Cortex of kidney (tissue), 1 donor: ENCODE measurements around the gene STS.

Experiments
- DNase-seq: peaks from one replicate; lab custom pipeline; 2025; lab: John Stamatoyannopoulos, UW

STS gene

GRCh38 chrX:7147413-7147977 is at the start of gene STS:
Gene STS, plus strand, starts transcription at chrX:7147712. Its CDS starts 105,488 bp downstream, at chrX:7253200.
- DNase-seq = no peak

GRCh38 chrX:7100022-7100421 is 47.5 kb upstream of the STS start:
- no peak for DNase-seq

GRCh38 chrX:7102119-7102518 is 45.4 kb upstream of the STS start:
- DNase-seq = no peak

GRCh38 chrX:7106649-7107048 is 40.9 kb upstream of the STS start:
- no peak for DNase-seq

GRCh38 chrX:7108030-7108429 is 39.5 kb upstream of the STS start:
- DNase-seq = no peak

- no peak for DNase-seq
Measured at GRCh38 chrX:7109049-7109531, 38.4 kb upstream of the STS start.

GRCh38 chrX:7109838-7110793 is 37.4 kb upstream of the STS start:
- no peak for DNase-seq

- DNase-seq = no peak
Measured at GRCh38 chrX:7110821-7111276, 36.7 kb upstream of the STS start.

GRCh38 chrX:7111518-7111917 is 36.0 kb upstream of the STS start:
- no peak for DNase-seq

GRCh38 chrX:7112071-7112470 is 35.4 kb upstream of the STS start:
- DNase-seq = no peak

GRCh38 chrX:7115557-7115956 is 32.0 kb upstream of the STS start:
- no peak for DNase-seq

GRCh38 chrX:7116081-7116480 is 31.4 kb upstream of the STS start:
- DNase-seq = no peak

- DNase-seq = no peak
Measured at GRCh38 chrX:7117587-7117986, 29.9 kb upstream of the STS start.

- no peak for DNase-seq
Measured at GRCh38 chrX:7119950-7120877, 27.3 kb upstream of the STS start.

GRCh38 chrX:7120878-7121219 is 26.7 kb upstream of the STS start:
- DNase-seq = no peak

GRCh38 chrX:7127056-7127455 is 20.5 kb upstream of the STS start:
- DNase-seq = no peak

GRCh38 chrX:7131621-7132020 is 15.9 kb upstream of the STS start:
- DNase-seq = no peak

GRCh38 chrX:7132335-7133049 is 15.0 kb upstream of the STS start:
- DNase-seq = no peak

- DNase-seq = no peak
Measured at GRCh38 chrX:7133050-7133440, 14.5 kb upstream of the STS start.

- DNase-seq = no peak
Measured at GRCh38 chrX:7134981-7135380, 12.5 kb upstream of the STS start.

- DNase-seq = no peak
Measured at GRCh38 chrX:7139202-7140081, 8.1 kb upstream of the STS start.
